Liver (tissue), 9 donors: ENCODE measurements around the gene KCNA2. TPM values are rescaled to one million over a fixed set of nuclear protein-coding genes. Genes with fewer than 3 reads are reported as not detected.

Source experiments
- DNase-seq: peaks from one replicate; pipeline ENCODE4 v3.0.0-alpha.2; 2017; ENCODE audit warnings: low spot score
- H3K27ac ChIP-seq, 2 donors: one replicate each; pipeline ENCODE4 v1.7.0; 2013; ENCODE audit warnings: inconsistent platforms in 2 of 2, low read length in 2 of 2, control low read depth in 1 of 2, low read depth in 1 of 2, mild to moderate bottlenecking in 1 of 2
- H3K27me3 ChIP-seq, 4 donors: one replicate each; pipeline versions ENCODE4 v1.6.1 to v1.7.0; 2013; ENCODE audit warnings: low read length in 3 of 4, inconsistent platforms in 1 of 4, mild to moderate bottlenecking in 1 of 4, moderate library complexity in 1 of 4; ENCODE audit not compliant: control insufficient read depth in 4 of 4, insufficient read depth in 4 of 4
- H3K36me3 ChIP-seq, 4 donors: one replicate each; pipeline versions ENCODE4 v1.6.1 to v1.7.0; 2013; ENCODE audit warnings: low read length in 3 of 4, mild to moderate bottlenecking in 3 of 4, low read depth in 1 of 4, moderate library complexity in 1 of 4; ENCODE audit not compliant: control insufficient read depth in 4 of 4, insufficient read depth in 3 of 4
- H3K4me1 ChIP-seq, 4 donors: one replicate each; pipeline versions ENCODE4 v1.6.1 to v1.7.0; 2013; ENCODE audit warnings: low read length in 3 of 4, mild to moderate bottlenecking in 3 of 4, moderate library complexity in 1 of 4; ENCODE audit not compliant: control insufficient read depth in 4 of 4, insufficient read depth in 4 of 4
- H3K4me3 ChIP-seq, 3 donors: one replicate each; pipeline versions ENCODE4 v1.6.1 to v1.7.0; 2013; ENCODE audit warnings: low read length in 3 of 3, control low read depth in 1 of 3, low read depth in 1 of 3, mild to moderate bottlenecking in 1 of 3
- H3K9ac ChIP-seq, 2 donors: one replicate each; pipeline ENCODE4 v1.7.0; 2013; ENCODE audit warnings: low read length in 2 of 2, mild to moderate bottlenecking in 2 of 2, moderate library complexity in 2 of 2, control low read depth in 1 of 2, low read depth in 1 of 2
- H3K9me3 ChIP-seq, 4 donors: one replicate each; pipeline versions ENCODE4 v1.6.1 to v1.7.0; 2013; ENCODE audit warnings: low read length in 3 of 4; ENCODE audit not compliant: control insufficient read depth in 4 of 4
- ATF3 ChIP-seq: IDR thresholded peaks from 2 replicates; pipeline ENCODE4 v1.6.1; 2016; ENCODE audit warnings: antibody characterized with exemption
- CTCF ChIP-seq: fragments of 150-350 bp; IDR thresholded peaks from 2 replicates; pipeline ENCODE4 v1.5.1; 2017; ENCODE audit warnings: improper control_type of control experiment, low read depth, low read length; ENCODE audit not compliant: missing input control
- EGR1 ChIP-seq, 2 donors: IDR thresholded peaks; 2 replicates each; pipeline ENCODE4 v1.6.1; 2016 to 2018; ENCODE audit warnings: antibody characterized with exemption in 2 of 2, low read depth in 2 of 2
- FOXA1 ChIP-seq: IDR thresholded peaks from 2 replicates; pipeline ENCODE4 v1.6.1; 2016; ENCODE audit warnings: antibody characterized with exemption
- JUND ChIP-seq, 2 donors: IDR thresholded peaks; 2 replicates each; pipeline ENCODE4 v1.6.1; 2016; ENCODE audit warnings: antibody characterized with exemption in 2 of 2
- MAX ChIP-seq: IDR thresholded peaks from 2 replicates; pipeline ENCODE4 v1.6.1; 2016; ENCODE audit warnings: antibody characterized with exemption
- NR2F2 ChIP-seq: IDR thresholded peaks from 2 replicates; pipeline ENCODE4 v1.6.1; 2016; ENCODE audit warnings: antibody characterized with exemption
- RAD21 ChIP-seq, 2 donors: IDR thresholded peaks; 2 replicates each; pipeline ENCODE4 v1.6.1; 2016; ENCODE audit warnings: antibody characterized with exemption in 2 of 2, mild to moderate bottlenecking in 2 of 2
- REST ChIP-seq: IDR thresholded peaks from 2 replicates; pipeline ENCODE4 v1.6.1; 2016; ENCODE audit warnings: antibody characterized with exemption, mild to moderate bottlenecking
- RXRA ChIP-seq, 2 donors: IDR thresholded peaks; 2 replicates each; pipeline ENCODE4 v1.6.1; 2017 to 2018; ENCODE audit warnings: antibody characterized with exemption in 2 of 2, mild to moderate bottlenecking in 1 of 2
- TAF1 ChIP-seq: conservative IDR thresholded peaks from 2 replicates; pipeline ENCODE4 v1.6.1; 2016; ENCODE audit warnings: antibody characterized with exemption, mild to moderate bottlenecking
- YY1 ChIP-seq: IDR thresholded peaks from 2 replicates; pipeline ENCODE4 v1.6.1; 2016; ENCODE audit warnings: antibody characterized with exemption, mild to moderate bottlenecking
- WGBS: extraction: QIAGEN DNeasy Blood & Tissue Kit; methylation state at CpG from one replicate; pipeline ENCODE4 v1.1.7; 2013; 5-methylcytosine and 5-hydroxymethylcytosine counted together
- polyA plus RNA-seq, 2 donors: library from polyadenylated mRNA; stranded (reverse) in 1 of 2; unstranded in 1 of 2; fragments of 200-250 nt in 1 of 2; fragments of >200 nt in 1 of 2; fragmentation: Nextera tagmentation in 1 of 2; extraction: Ambion mirVana in 1 of 2; gene quantifications; one replicate each; pipeline versions ENCODE4 v1.2.1 to v1.2.3, GENCODE V29; 2013 to 2015
- total RNA-seq, 2 donors: library from RNA; depleted of rRNA; stranded (reverse); fragments of >200 nt; gene quantifications; one replicate each; pipeline ENCODE4 v1.2.3, GENCODE V29; 2014
- donor health status: healthy.
- donor health status: healthy.
- donor health status: healthy.
- donor health status: healthy.
- donor health status: healthy.

The KCNA2 gene
- total and polyA plus RNA-seq, 4 donors = 0.02 to 0.08 TPM; not detected in 2

GRCh38 chr1:110630839-110631663 lies 24.9 kb upstream of the KCNA2 start:
- 26% methylated on average over 13 of the region's 13 CpGs for WGBS
- H3K27ac ChIP-seq = no peak overlapping the region
- H3K9ac ChIP-seq = no peak overlapping the region

GRCh38 chr1:110628323-110629105 lies 22.4 kb upstream of the KCNA2 start:
- no peak overlapping the region for H3K4me3 ChIP-seq
- 65% methylated on average over 6 of the region's 6 CpGs for WGBS
- no peaks in the 10 kb centered on the region for H3K4me1 ChIP-seq
- H3K36me3 ChIP-seq = no peaks in the 10 kb centered on the region
- no peak for TF ChIP-seq RAD21 (IDR thresholded peaks at IDR 0.05)
- no peak for TF ChIP-seq NR2F2
- TF ChIP-seq JUND (IDR thresholded peaks at IDR 0.05) = no peak
- no peak for TF ChIP-seq TAF1
- no peak for TF ChIP-seq MAX
- TF ChIP-seq RXRA (IDR thresholded peaks at IDR 0.05) = no peak
- TF ChIP-seq CTCF = no peak
- no peak for TF ChIP-seq REST
- TF ChIP-seq ATF3 = no peak
- no peak for TF ChIP-seq EGR1 (IDR thresholded peaks at IDR 0.05; ENCODE audit: low read depth in 2 of 2)
- TF ChIP-seq YY1 = no peak
- TF ChIP-seq FOXA1 = no peak
- H3K27ac ChIP-seq = no peak overlapping the region
- H3K9ac ChIP-seq = no peak overlapping the region
- no peaks in the 10 kb centered on the region for H3K27me3 ChIP-seq
- no peak for DNase-seq
- no peaks in the 10 kb centered on the region for H3K9me3 ChIP-seq

More at GRCh38 chr1:110630839-110631663, 24.9 kb upstream of the KCNA2 start:
- no peaks in the 10 kb centered on the region for H3K27me3 ChIP-seq
- H3K36me3 ChIP-seq = no peaks in the 10 kb centered on the region
- no peaks in the 10 kb centered on the region for H3K4me1 ChIP-seq
- peak; percentile 76 for DNase-seq
- no peaks in the 10 kb centered on the region for H3K9me3 ChIP-seq
- TF ChIP-seq TAF1 (no peak), RAD21 (IDR thresholded peaks at IDR 0.05) (peak; percentile 79 to 90), CTCF (peak; percentile 74)
- H3K4me3 ChIP-seq = no peak overlapping the region
